SU-DHL-6 (cell line): ENCODE data around the gene BBX.

ENCODE experiments used
- EZH2phosphoT487 ChIP-seq: fragments of 200-600 bp; sonication (generic), shearing (Covaris generic); conservative IDR thresholded peaks from 2 replicates; pipeline ENCODE4 v1.6.1; 2018; ENCODE audit warnings: mild to moderate bottlenecking, antibody characterized with exemption, low read length, moderate library complexity, mixed read lengths
- TF ChIP-seq, protein P1 (sequence below): fragments of 200-600 bp; sonication (generic); IDR thresholded peaks from one replicate; pipeline ENCODE4 v1.5.1; 2017; ENCODE audit warnings: antibody characterized with exemption, mild to moderate bottlenecking, low read length, moderate library complexity; ENCODE audit not compliant: insufficient read depth, poor library complexity, severe bottlenecking

DNA sequence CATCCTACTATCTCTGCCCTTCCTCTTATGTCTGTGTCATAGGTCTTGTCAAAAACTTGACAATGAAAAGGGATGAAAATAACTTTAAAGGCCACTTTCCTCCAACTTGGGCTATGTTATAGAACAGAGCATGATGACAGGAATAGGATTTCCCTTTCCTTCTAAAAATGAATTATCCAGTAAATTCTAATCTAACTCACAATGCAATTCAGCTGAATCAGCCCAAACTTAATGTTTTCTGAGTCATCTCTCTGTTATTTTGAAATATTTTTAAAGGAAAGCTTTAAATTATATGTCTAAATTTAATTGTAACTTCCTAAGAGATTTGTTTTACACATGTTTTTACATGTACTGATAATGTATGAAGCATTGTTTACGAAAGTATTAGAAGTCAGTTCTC lies 258.5 kb downstream of the BBX start:
- TF ChIP-seq, protein P1, sequence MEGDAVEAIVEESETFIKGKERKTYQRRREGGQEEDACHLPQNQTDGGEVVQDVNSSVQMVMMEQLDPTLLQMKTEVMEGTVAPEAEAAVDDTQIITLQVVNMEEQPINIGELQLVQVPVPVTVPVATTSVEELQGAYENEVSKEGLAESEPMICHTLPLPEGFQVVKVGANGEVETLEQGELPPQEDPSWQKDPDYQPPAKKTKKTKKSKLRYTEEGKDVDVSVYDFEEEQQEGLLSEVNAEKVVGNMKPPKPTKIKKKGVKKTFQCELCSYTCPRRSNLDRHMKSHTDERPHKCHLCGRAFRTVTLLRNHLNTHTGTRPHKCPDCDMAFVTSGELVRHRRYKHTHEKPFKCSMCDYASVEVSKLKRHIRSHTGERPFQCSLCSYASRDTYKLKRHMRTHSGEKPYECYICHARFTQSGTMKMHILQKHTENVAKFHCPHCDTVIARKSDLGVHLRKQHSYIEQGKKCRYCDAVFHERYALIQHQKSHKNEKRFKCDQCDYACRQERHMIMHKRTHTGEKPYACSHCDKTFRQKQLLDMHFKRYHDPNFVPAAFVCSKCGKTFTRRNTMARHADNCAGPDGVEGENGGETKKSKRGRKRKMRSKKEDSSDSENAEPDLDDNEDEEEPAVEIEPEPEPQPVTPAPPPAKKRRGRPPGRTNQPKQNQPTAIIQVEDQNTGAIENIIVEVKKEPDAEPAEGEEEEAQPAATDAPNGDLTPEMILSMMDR, result no peak
- no peak for TF ChIP-seq EZH2phosphoT487
